KOPT-K1 (cell line): ENCODE results near the gene GLCE.
A peak's percentile ranks its signal among the peaks of the same experiment; 100 is the strongest.

ENCODE experiments used
- H3K27ac ChIP-seq: fragments of 200-600 bp; sonication (generic); 2 replicates; pipeline ENCODE4 v1.5.1; 2016; ENCODE audit warnings: antibody characterized with exemption, mild to moderate bottlenecking, low read depth, low read length; ENCODE audit not compliant: poor library complexity, severe bottlenecking
- H3K36me3 ChIP-seq: fragments of 200-600 bp; sonication (generic); 2 replicates; pipeline ENCODE4 v1.5.1; 2017; ENCODE audit warnings: antibody characterized with exemption, mild to moderate bottlenecking, low read length, moderate library complexity; ENCODE audit not compliant: insufficient read depth
- H3K9me3 ChIP-seq: fragments of 200-600 bp; sonication (generic); 2 replicates; pipeline ENCODE4 v1.5.1; 2017; ENCODE audit warnings: antibody characterized with exemption, low read length, mild to moderate bottlenecking; ENCODE audit not compliant: insufficient read depth, poor library complexity, severe bottlenecking

Gene GLCE

DNA sequence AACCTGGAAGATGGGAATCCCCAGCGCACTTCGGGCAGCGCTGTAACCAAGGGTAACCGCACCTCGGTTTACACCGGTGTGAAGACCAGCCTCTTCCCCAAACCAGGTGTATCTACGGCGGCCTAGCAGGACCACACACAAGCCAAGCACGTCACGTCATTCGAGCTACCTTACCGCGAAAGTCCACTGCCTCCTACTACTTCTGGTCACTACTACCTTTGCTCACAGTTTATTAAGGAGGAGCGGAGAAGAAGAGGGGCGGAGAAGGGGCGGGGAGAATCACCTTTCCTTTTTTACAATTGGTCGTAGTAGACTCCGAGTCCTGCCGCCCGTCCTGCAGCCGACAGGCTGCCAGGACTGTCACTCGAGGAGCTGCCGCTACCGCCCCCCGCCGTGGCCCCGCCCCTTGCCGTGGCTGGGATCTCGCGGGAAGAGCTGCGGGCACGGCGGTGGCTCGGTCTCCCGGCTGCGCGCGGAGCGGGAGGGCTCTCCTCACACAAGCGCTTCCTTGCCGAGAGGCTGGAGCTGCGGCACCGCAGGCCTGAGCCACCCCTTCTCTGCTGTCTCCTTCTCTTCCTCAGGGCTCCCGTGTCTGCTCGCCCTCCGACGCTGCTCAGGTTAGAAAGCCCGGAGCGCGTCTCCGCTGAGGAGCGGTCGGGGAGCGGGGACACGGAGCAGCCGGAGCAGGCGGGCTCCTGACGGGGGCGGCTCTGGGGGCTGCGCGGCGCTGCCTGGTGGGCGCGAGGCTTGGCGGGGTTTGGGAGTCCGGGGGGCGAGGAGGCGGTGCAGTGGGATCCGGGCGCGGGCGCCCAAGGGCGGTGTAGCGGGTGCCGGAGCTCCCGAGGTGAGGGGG is at the start of gene GLCE:
Gene GLCE, plus strand, starts transcription at position 495 of the 853 bp plus-strand sequence. CDS start 95,172 bp downstream, outside the sequence.
- Histone ChIP-seq H3K36me3 (no peaks in the 10 kb centered on the region), H3K27ac (peak within 1 kb of the TSS; percentile 38), H3K9me3 (no peaks in the 10 kb centered on the region)

DNA sequence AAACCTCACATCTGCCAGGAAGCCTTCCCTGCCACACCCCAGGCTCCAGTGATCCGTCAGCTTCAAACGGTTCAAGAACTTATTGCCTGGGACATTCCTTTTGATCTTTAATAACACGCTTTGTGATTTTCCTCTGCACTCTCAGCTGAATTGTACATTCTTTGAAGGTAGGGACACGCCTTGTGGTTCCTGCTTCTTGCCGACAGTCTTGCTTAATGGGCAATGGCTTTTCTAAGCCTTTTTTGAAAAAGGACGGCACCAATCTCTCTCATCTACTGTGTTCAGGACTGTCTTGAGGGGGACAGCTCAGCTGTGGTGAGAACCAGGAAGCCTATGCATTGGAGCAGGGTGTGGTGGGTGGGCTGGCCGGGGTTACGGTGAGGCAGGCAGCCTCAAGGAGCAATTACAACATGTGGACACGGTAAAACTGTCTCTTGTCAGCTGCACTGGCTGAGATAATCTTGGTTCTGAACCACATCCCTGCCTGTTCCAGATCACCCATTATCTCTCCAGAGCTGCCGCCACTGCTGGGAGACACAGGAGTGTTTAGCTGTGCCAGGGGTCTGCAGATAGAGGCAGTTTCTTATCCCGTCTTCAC is 46.0 kb upstream of the GLCE start:
- H3K27ac ChIP-seq, result no peak overlapping the region
- H3K36me3 ChIP-seq, result no peaks in the 10 kb centered on the region
- H3K9me3 ChIP-seq, result no peaks in the 10 kb centered on the region

DNA sequence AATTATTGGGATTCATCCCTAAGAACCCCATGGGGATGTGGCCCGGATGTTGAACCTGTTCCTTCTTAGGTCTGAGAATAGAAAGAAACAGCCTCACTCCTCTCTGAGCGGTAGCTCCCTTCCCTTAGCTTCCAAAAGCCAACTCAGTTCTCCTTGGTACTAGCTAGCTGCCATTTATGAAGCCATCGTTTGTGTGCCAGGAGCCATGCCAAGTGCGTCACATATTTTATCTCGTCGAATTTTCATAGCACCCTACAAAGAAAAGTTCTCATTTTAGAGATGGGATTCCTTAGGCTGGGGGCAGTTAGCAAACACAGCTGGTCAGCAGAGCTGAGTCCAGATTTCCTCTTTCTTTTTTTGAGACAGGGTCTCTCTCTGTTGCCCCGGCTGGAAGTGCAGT is 45.4 kb upstream of the GLCE start:
- Histone ChIP-seq H3K27ac (no peak overlapping the region), H3K9me3 (no peaks in the 10 kb centered on the region), H3K36me3 (no peaks in the 10 kb centered on the region)

DNA sequence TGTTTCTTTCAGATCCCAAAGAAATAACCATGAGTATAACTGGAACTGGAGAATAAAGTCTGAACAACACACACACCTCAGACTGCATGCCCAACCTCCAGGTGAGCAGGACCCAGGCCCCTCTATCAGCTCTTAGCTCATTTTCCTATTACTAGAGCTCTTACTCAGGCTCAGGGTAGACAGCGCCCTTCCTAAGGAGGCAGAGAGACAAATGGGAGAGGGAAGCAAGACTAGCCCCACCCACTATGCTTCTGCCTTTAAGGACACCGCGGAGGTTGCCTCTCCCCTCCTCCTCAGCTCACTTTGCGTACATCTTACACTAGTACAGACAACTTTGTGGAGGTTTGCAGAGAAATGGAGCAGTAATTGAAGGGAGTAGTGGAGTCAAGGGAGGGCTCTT is 44.0 kb upstream of the GLCE start:
- Histone ChIP-seq H3K36me3 (no peaks in the 10 kb centered on the region), H3K9me3 (no peaks in the 10 kb centered on the region), H3K27ac (no peak overlapping the region)

DNA sequence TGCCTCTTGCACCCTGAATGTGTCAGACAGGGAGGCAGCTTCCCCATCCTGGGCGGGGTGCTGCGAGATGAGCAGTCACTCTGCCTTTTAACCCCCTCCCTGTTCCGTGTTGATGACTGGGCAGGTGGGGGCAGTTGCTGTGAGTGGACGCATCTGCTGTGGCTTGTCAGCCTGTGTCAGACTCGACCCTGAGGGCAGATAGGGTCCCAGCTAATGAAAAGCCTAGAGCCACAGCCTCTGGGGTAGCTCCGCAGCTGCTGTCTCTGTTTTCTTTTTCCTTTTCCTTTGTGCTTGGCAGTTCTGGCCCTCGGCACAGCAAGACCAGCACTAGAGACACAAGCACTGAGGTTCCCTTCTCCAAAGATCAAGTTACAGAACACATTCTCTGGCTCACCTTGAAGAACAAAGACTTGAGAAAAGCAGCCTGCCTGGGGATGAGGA is 43.0 kb upstream of the GLCE start:
- Histone ChIP-seq H3K9me3 (no peaks in the 10 kb centered on the region), H3K27ac (no peak overlapping the region), H3K36me3 (no peaks in the 10 kb centered on the region)

DNA sequence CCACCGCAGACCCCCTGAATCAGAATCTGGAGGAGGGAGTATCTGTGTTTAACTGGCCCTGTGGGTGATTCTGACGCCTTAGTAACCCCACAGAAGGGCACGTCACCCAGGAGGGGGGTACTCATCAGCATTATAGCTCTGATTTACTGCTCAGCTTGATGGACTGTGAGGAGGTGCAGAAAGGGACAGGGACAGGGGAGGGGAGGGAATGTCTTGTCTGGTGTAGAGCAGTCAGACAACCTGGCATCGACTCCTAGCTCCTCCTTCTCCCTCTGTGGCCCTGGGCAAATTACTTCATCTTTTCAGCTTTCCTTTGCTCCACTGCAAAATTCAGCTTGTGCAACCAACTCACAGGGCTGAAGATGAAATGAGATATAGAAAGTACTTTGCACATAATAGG is 42.3 kb upstream of the GLCE start:
- H3K9me3 ChIP-seq, result no peaks in the 10 kb centered on the region
- no peaks in the 10 kb centered on the region for H3K36me3 ChIP-seq
- H3K27ac ChIP-seq, result no peak overlapping the region

DNA sequence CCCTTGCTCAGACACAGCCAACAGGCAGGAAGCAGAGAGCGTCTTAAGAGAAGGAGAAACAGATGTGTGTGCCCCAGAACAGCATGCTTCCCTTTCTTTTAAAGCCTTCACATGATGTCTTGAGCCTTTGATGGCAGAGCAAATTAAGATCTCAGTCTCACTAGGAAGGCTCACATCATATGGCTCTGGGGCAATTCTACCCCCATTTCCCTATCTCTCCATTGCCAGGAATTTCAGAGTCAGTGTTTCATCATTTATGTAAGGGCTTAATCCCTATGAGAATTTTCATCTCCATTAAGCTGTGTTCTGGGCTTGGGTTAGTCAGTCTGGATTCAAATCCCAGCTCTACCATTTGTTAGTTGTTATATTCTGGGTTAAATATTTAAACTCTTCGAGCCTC is 41.4 kb upstream of the GLCE start:
- Histone ChIP-seq H3K27ac (no peak overlapping the region), H3K9me3 (no peaks in the 10 kb centered on the region), H3K36me3 (no peaks in the 10 kb centered on the region)

DNA sequence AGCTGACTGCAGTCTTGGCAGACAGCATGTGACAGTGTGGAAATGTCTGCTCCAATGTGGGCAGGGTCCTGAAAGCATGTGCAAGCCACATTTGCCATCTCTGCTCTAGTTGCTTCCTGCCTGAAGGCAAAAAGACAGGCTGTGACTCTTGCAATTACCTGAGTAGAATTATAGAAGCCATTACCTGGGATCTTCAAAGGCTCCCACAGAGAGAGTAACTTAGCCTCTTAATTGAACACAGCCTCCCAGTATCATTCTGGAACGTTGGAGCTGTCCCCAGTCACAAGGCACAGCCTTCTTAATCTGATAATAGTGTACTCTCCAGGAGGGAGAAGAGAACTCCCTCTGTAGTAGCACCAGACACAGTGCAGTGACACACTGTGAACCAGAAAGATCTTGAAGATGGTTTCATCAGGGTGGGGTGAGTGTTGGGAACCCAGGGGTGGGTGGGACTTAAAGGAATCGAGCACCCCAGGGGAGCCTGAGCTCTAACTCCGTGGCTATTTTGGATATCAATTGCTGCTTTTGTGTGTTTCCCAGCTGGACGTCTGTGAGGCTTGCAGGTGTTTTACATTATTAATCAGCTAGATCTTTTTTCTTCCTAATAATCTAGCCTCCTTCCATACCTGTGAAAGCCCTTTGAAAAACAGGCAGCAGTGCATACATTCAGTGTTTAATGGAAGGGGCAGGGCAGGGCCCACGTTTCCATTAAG is 40.6 kb upstream of the GLCE start:
- no peaks in the 10 kb centered on the region for H3K9me3 ChIP-seq
- no peak overlapping the region for H3K27ac ChIP-seq
- H3K36me3 ChIP-seq, result no peaks in the 10 kb centered on the region

DNA sequence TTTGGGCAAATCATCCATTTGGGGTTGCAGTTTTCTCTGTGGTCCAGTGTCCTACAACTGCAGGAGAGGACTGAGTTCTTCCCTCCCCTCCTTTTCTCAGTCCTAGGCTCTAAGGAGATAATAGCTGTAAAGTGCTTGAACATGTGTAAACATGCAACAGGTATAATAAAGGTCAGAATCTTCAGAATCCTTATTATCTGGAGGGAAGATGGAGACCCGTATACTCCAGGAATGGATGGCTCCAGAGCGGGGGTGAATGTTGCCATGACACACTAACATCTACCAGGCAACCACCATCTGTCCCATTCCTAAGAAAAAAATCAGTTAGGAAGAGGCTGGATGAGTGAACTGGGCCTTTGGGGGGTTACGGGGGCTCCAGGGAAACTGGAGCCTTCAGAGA is 39.7 kb upstream of the GLCE start:
- Histone ChIP-seq H3K9me3 (no peaks in the 10 kb centered on the region), H3K27ac (no peak overlapping the region), H3K36me3 (no peaks in the 10 kb centered on the region)

DNA sequence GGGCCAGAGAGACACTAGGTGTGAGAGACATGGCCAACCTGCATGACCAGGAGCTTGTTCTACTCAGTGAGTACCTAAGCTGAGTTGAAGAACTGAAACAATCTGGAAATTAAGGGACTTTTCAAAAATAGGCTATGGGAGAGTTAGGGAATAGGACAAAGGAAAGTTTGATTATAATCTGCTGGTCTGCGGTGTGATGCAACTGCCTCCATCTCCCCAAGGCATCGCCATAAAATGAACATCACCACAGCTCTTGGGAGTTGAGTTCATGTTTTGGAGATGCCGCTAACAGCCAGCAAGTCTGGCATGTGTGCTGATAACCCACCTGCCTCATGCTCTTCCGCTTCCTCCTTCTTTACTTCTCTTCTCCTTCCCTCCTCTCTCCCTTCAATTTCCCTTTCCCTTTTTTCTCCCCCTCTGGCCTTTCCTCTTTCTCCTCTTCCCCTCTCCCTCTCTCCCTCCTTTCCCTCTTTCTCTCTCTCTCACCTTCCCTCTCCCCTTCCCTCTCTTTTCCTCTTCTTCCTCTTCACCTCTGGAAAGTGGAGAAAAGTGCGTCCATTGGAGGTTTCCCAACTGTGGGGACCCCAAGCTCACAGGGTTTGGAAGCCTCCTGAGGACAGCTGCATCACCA is 39.1 kb upstream of the GLCE start:
- Histone ChIP-seq H3K9me3 (no peaks in the 10 kb centered on the region), H3K27ac (no peak overlapping the region), H3K36me3 (no peaks in the 10 kb centered on the region)

DNA sequence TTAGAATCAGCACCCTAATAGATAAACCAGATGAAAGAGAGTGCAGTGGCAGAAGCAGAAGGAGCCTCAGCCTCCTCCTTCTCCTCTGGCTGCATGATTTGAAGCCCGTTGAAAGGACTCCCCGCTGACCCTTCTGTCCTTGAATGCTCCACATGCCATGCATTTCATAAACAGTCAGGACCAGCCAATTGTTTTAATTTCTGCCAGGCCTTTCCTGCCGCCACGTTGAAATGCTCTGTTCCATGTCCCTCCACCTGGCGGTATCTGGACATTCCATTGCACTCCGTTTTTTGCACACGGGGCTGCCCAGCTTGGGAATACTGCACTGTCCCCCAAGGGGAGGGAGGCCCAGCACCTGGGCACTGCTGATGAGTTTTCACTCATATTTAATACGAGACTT is 35.2 kb upstream of the GLCE start:
- no peak overlapping the region for H3K27ac ChIP-seq
- H3K9me3 ChIP-seq, result no peaks in the 10 kb centered on the region

DNA sequence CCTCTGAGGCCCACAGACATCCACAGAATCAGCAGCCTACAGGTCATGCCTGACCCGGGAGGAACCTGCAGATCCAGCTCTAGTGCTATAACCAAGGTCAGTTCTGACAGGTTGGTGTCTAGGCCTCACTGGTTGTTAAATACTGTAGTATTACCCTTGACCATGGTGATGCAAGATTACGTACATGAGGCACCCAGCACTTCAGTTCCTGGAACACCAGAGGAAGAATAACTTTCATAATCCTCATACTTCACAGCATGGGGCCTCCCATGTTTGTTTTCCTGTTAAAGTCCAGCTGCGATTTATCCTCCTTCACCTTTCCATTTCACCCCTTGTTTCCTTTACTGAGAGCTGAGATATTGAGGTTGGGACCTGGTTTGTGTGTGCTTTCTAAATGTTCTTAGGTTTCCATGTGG is 34.4 kb upstream of the GLCE start:
- H3K27ac ChIP-seq, result no peak overlapping the region
- no peaks in the 10 kb centered on the region for H3K9me3 ChIP-seq
- no peaks in the 10 kb centered on the region for H3K36me3 ChIP-seq

More for the DNA sequence above, 35.2 kb upstream of the GLCE start:
- H3K36me3 ChIP-seq, result no peaks in the 10 kb centered on the region

DNA sequence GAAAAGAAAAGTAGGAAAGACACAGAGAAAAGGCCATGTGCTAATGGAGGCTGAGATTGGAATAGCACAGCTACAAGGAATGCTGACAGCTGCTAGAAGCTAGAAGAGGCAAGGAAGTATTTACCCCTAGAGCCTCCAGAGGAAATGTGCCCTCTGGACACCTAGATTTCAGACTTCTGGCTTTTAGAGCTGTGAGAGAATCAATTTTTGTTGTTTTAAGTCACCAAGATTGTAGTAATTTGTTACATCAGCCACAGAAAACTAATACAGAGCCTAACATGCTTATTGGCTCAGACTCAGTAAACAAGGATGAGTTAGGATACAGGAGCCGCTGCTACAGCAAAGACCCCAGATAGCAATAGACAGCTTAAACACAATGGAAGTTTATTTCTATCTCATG is 33.1 kb upstream of the GLCE start:
- Histone ChIP-seq H3K27ac (no peak overlapping the region), H3K9me3 (no peaks in the 10 kb centered on the region), H3K36me3 (no peaks in the 10 kb centered on the region)

DNA sequence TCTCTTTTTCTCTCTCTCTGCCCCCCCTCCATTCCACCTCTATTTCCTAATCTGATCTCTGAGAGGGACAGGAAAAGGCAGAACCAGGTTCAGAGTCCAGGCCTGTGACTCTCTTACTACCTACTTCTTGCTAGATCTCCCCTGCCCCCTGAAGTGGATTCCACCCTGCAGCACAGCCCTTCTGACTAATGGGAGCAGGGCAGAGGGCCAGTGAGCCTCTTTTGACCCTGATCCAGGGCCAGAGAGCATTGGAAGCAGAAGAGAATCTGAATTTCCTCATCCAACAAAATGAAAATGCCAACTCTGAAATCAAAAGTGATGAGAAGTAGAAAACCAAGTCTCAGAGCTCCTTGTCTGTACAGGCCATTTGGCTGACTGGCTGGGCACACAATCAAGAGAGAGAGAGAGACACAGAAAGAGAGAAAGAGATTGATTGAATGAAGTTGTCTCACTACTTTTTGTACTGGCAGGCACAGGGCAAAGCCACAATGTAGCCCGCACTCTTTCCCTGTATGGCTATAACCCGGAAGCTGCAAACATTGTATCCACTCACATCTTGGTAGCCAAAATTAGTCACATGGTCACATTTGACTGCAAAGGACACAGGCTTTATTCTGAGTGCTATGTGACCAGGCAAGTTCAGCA is 31.6 kb upstream of the GLCE start:
- Histone ChIP-seq H3K9me3 (no peaks in the 10 kb centered on the region), H3K27ac (no peak overlapping the region), H3K36me3 (no peaks in the 10 kb centered on the region)
